ENCODE results near the gene TFEB.

Gene TFEB

GRCh38 chr6:41658636-41659035, 76.8 kb downstream of the TFEB start:
- in situ Hi-C loops (cut with MboI; ENCODE audit: low sequenced_read_pairs): no loop called here

GRCh38 chr6:41657131-41658094, 78.0 kb downstream of the TFEB start:
- in situ Hi-C loops (cut with MboI; ENCODE audit: low sequenced_read_pairs): no loop called here

GRCh38 chr6:41656002-41656691, 79.3 kb downstream of the TFEB start:
- in situ Hi-C loops (cut with MboI; ENCODE audit: low sequenced_read_pairs): no loop called here

- in situ Hi-C loops (cut with MboI; ENCODE audit: low sequenced_read_pairs): no loop called here
Measured at GRCh38 chr6:41655646-41656001, 79.8 kb downstream of the TFEB start.

- in situ Hi-C loops (cut with MboI; ENCODE audit: low sequenced_read_pairs): no loop called here
Measured at GRCh38 chr6:41655176-41655575, 80.2 kb downstream of the TFEB start.

GRCh38 chr6:41654698-41655151, 80.7 kb downstream of the TFEB start:
- in situ Hi-C loops (cut with MboI; ENCODE audit: low sequenced_read_pairs): no loop called here

- in situ Hi-C loops (cut with MboI; ENCODE audit: low sequenced_read_pairs): no loop called here
Measured at GRCh38 chr6:41654151-41654697, 81.2 kb downstream of the TFEB start.

GRCh38 chr6:41653691-41654090, 81.7 kb downstream of the TFEB start:
- in situ Hi-C loops (cut with MboI; ENCODE audit: low sequenced_read_pairs): no loop called here

- in situ Hi-C loops (cut with MboI; ENCODE audit: low sequenced_read_pairs): no loop called here
Measured at GRCh38 chr6:41652866-41653652, 82.3 kb downstream of the TFEB start.

GRCh38 chr6:41651962-41652657, 83.3 kb downstream of the TFEB start:
- in situ Hi-C loops (cut with MboI; ENCODE audit: low sequenced_read_pairs): no loop called here

- in situ Hi-C loops (cut with MboI; ENCODE audit: low sequenced_read_pairs): no loop called here
Measured at GRCh38 chr6:41651246-41651961, 84.0 kb downstream of the TFEB start.

- in situ Hi-C loops (cut with MboI; ENCODE audit: low sequenced_read_pairs): no loop called here
Measured at GRCh38 chr6:41650120-41650519, 85.3 kb downstream of the TFEB start.

- in situ Hi-C loops (cut with MboI; ENCODE audit: low sequenced_read_pairs): no loop called here
Measured at GRCh38 chr6:41649596-41649995, 85.8 kb downstream of the TFEB start.

GRCh38 chr6:41648921-41649320, 86.5 kb downstream of the TFEB start:
- in situ Hi-C loops (cut with MboI; ENCODE audit: low sequenced_read_pairs): no loop called here

GRCh38 chr6:41648070-41648585, 87.3 kb downstream of the TFEB start:
- in situ Hi-C loops (cut with MboI; ENCODE audit: low sequenced_read_pairs): no loop called here

GRCh38 chr6:41647061-41647511, 88.3 kb downstream of the TFEB start:
- in situ Hi-C loops (cut with MboI; ENCODE audit: low sequenced_read_pairs): no loop called here

- in situ Hi-C loops (cut with MboI; ENCODE audit: low sequenced_read_pairs): no loop called here
Measured at GRCh38 chr6:41646026-41646795, 89.2 kb downstream of the TFEB start.

GRCh38 chr6:41645007-41645618, 90.3 kb downstream of the TFEB start:
- in situ Hi-C loops (cut with MboI; ENCODE audit: low sequenced_read_pairs): no loop called here
